NCI-H187 treated with DMSO at 0.1 percent for 48 hours (cell line): ENCODE measurements around the gene IGDCC3.

Experiments used
- DNase-seq: peaks from one replicate; lab custom pipeline; 2025; lab: John Stamatoyannopoulos, UW

Gene IGDCC3

DNA sequence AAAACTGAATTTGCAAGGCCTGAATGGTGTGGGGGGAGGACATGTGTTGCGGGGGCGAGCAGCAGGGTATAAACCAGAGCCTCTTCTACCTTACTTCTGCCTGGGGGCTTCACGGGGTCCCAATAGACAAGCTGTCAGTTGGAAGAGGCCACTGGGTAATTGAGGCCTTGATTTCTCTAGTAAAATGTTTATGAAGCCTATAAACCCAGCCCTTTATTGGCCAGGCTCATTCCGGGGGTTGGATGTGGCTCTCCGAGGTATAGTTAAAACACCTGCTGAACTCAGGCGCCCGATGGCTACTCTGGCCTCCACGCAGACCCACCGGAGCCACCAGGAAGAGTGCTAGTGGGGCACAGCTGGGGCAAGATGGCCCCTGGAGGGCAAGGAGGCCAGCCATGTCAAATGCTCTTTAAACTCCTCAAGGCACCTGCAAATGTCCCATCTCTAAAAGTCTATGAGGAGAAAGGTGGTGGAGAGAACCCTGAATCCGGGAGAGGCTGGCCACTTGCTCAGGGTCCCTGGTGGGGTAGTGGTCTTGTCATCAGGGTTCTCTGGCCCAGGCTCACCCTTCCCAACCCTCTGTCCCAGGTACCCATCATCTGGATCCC, 34.3 kb downstream of the IGDCC3 start:
- no peak for DNase-seq

DNA sequence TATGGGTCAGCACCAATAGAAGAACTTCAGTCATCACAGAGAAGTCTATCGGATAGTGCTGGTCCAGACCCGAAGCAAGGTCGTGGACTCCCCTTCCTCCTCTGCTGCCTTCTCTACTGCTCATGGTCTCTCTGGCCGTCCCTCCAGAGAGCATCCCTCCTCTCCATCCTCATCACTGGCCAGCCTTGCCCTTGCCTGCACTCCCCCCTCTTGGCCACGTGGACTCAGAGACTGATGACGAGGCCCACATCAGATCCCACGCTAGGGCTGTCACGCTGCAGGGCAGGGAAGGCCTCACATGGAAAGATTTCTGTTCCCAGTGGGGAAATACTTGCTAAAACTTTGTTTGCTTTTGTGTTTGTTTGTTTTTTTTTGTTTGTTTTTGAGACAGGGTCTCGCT, 35.3 kb downstream of the IGDCC3 start:
- DNase-seq, result no peak

DNA sequence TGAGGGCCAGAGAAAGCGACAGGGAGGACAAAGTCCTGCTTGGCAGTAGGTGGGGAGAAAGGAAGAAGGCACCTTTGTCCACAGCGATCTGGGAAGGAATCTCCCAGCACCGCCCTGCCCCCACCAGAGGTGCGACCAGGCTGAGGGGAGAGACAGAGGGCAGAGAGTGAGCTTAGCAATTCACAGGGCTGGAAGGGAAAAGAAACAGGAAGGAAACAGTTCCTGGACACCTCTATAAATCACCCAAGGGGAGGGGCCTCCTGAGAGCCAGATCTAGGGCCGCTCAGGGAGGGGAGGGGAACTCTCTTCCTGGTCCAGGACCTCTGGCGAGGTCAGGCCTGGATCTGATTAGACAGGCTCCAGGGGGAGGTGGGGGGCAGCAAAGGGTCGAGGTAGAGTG, 37.9 kb downstream of the IGDCC3 start:
- no peak for DNase-seq

DNA sequence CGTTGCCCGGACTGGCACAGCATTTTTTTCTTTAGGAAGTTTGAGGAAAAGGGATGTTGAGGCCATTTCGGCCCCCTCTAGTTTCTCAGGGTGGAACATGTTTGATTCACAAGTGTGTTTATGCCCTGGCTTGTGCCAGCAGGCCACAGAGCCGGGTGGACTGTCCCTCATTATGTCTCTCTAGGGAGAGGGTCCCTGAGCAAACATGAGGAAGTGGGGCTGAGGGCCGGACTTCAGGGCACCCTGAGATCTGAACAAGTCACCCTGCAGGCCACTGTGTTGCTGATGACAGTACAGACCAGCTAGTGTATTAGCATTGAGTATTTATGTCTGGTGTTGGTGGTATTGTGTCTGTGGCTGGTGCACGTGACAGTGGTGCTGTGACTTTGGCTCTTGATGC, 38.4 kb downstream of the IGDCC3 start:
- no peak for DNase-seq

GRCh38 chr15:65338823-65339222, 39.0 kb downstream of the IGDCC3 start:
- no peak for DNase-seq

GRCh38 chr15:65338366-65338765, 39.4 kb downstream of the IGDCC3 start:
- peak; percentile 52 for DNase-seq

DNA sequence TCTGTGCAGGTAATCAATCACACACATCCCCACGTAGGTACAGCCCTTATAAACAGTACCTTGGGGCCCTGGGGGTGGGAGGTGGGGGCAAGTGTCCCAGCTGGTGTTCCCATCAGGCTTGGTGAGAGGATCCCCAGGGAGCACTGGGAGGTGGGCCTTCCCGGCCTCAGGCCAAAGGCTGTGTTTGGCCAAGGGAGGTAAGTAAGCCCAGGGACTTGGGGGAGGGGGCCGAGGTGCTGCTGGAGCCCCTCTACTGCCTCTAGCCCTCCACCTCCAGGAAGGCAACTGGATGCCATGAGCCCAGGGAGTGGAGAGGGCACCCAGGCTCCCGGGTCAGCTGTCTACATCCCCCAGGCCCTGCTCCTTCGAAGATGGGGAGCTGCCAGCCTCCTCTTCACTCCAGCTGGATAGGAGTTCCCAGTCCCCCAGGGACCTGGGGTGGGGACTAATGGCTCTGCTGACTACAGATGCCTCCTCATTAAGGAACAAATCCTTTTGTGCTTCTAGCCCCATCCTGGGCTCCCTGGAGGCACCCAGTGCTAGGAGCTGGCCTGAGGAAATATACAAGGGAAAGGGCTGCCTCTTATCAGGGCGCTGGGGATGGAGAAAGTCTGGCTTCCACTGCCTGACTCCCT, 40.2 kb downstream of the IGDCC3 start:
- DNase-seq, result no peak

DNA sequence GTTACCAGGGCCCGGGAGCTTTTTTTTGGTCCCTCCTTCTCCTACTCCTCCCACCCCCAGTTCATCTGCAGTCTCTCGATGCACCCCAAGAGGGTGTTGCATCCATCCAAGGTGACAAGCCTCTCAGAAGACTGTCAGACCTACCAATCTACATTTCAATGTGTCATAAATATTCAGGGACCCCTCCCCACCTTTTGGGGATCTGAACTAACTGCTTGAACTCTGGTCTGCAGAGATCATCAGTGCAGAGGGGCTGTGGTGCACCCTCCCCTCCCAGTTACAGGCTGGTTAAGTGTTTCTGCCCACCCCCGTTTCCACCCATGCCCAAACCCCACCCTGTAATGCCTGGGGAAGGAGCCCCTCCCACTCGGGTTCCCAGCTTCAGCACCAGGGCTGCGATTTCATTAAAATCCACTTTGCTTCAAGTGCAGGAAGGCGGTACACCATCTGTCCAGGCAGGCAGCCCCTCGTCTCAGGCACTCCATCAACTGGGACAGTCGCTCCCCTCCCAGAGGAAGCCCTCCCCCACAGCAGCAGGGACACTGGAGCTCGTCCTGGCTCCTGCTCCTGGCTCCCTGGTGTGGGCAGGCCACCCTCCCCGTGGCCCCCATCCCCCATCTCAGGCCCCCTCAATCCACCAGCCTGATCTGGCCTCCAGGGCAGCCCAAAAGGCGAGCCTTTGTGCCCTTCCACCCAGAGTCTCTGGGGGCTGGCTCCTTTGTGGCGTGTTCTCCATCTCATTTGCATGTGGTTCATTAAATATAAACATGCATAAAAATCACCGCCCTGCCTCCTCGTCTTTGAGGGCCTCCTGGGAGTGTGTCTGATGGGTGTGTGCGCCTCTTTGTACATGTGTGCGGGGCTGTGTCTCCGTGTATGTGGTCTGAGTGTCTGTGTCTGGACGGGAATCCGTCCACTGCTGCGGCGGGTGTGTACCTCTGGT, 41.0 kb downstream of the IGDCC3 start:
- no peak for DNase-seq

GRCh38 chr15:65335278-65336055, 42.3 kb downstream of the IGDCC3 start:
- DNase-seq, result no peak

DNA sequence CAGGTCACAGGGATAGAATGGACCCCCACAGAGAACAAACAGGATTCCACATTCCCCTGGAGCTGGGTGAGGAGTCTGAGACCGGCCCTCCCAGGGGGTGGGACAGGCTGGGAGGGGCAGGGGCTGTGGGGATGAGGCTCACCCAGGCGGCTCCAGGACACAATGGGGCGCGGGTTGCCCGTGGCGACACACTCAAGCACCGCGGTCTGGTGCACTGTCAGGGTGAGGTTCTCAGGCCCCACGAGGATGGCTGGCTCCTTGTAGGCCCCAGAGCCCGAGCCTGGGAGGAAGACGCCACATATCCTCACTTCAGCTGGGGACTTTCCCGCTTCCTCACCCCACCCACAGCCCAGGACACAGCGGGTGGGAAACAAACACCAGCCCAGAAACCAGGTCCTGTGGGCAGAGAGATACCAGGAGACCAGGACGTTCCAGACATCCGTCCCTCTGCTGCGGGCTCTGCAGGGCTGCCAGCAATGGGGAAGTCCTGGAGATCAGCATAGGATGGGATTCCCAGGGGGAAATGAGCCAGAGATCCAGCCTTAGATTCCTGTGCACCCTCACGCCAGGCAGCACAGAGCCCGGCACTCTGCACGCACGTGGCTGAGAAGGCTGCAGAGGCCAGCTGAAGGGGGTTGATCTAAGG, 43.1 kb downstream of the IGDCC3 start:
- no peak for DNase-seq

DNA sequence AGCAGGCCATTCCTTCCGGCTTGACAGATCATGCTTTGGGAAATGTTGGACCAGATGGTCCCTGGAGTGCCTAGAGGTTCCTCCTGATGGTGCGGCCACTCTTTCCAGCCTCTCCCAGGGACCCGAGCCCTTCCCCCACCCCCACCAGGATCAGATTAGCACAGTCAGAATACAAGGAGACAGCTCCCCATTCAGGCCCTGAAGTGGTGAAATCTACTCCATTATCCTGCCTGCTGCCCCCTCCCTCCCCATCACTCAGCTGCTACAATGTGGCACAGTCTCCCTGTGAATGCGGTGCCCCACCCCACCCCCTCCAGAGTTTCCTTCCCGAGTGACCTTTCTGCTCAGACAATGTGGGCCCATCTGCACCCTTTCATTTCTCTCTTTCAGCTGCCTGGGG, 43.9 kb downstream of the IGDCC3 start:
- no peak for DNase-seq

- no peak for DNase-seq
Observed at GRCh38 chr15:65333148-65333820, 44.5 kb downstream of the IGDCC3 start.

GRCh38 chr15:65332391-65333147, 45.2 kb downstream of the IGDCC3 start:
- DNase-seq, result no peak

GRCh38 chr15:65331811-65332210, 46.0 kb downstream of the IGDCC3 start:
- DNase-seq, result no peak

GRCh38 chr15:65330934-65331645, 46.7 kb downstream of the IGDCC3 start:
- no peak for DNase-seq

- no peak for DNase-seq
Observed at GRCh38 chr15:65329984-65330735, 47.6 kb downstream of the IGDCC3 start.

- no peak for DNase-seq
Observed at GRCh38 chr15:65329288-65329983, 48.4 kb downstream of the IGDCC3 start.
